SHP77 treated with DMSO at 0.1 percent for 48 hours (cell line): ENCODE data around the gene DENND2A.

Source experiments
- DNase-seq: peaks from one replicate; lab custom pipeline; 2025; lab: John Stamatoyannopoulos, UW

The DENND2A gene

GRCh38 chr7:140619176-140619575, 21.4 kb downstream of the DENND2A start:
- DNase-seq = no peak

- no peak for DNase-seq
These were observed 22.3 kb downstream of the DENND2A start for GRCh38 chr7:140618306-140618705.

- DNase-seq = no peak
These were observed 23.5 kb downstream of the DENND2A start for GRCh38 chr7:140617081-140617480.

- no peak for DNase-seq
These were observed 24.3 kb downstream of the DENND2A start for GRCh38 chr7:140616328-140616727.

- DNase-seq = no peak
These were observed 29.0 kb downstream of the DENND2A start for GRCh38 chr7:140611641-140612040.

GRCh38 chr7:140610204-140611165, 30.1 kb downstream of the DENND2A start:
- no peak for DNase-seq

GRCh38 chr7:140609646-140610045, 31.0 kb downstream of the DENND2A start:
- DNase-seq = no peak

GRCh38 chr7:140607441-140607989, 33.1 kb downstream of the DENND2A start:
- no peak for DNase-seq

GRCh38 chr7:140605337-140605736, 35.3 kb downstream of the DENND2A start:
- no peak for DNase-seq

GRCh38 chr7:140604760-140605159, 35.9 kb downstream of the DENND2A start:
- no peak for DNase-seq

GRCh38 chr7:140604076-140604475, 36.5 kb downstream of the DENND2A start:
- DNase-seq = no peak

GRCh38 chr7:140601566-140602174, 38.9 kb downstream of the DENND2A start:
- no peak for DNase-seq

GRCh38 chr7:140600341-140600740, 40.3 kb downstream of the DENND2A start:
- DNase-seq = no peak

- DNase-seq = no peak
These were observed 43.1 kb downstream of the DENND2A start for GRCh38 chr7:140597428-140597949.

GRCh38 chr7:140596519-140597427, 43.8 kb downstream of the DENND2A start:
- DNase-seq = no peak

GRCh38 chr7:140595468-140596092, 45.0 kb downstream of the DENND2A start:
- DNase-seq = no peak

- no peak for DNase-seq
These were observed 46.4 kb downstream of the DENND2A start for GRCh38 chr7:140594131-140594691.

- no peak for DNase-seq
These were observed 47.0 kb downstream of the DENND2A start for GRCh38 chr7:140593672-140593982.

GRCh38 chr7:140592964-140593671, 47.5 kb downstream of the DENND2A start:
- no peak for DNase-seq

GRCh38 chr7:140591180-140591902, 49.3 kb downstream of the DENND2A start:
- no peak for DNase-seq
